Gastroesophageal sphincter (tissue), 4 donors: Measurements from ENCODE around the gene PHACTR1. TPM values are rescaled to one million over a fixed set of nuclear protein-coding genes. Genes with fewer than 3 reads are reported as not detected.

Experiments
- ATAC-seq: fragments of 150-250 bp; one replicate; pipeline ENCODE4 v1.9.1; 2016; ENCODE audit warnings: mild to moderate bottlenecking, moderate library complexity
- H3K27ac ChIP-seq, 4 donors: fragments of 200-600 bp; sonication (generic) in 3 of 4; 1 replicate in 3 of 4; 2 replicates in 1 of 4; pipeline ENCODE4 v1.5.1; 2016 to 2019
- H3K27me3 ChIP-seq: fragments of 200-600 bp; sonication (generic); one replicate; pipeline ENCODE4 v1.5.1; 2019
- H3K36me3 ChIP-seq, 2 donors: fragments of 200-600 bp; sonication (generic); one replicate each; pipeline ENCODE4 v1.5.1; 2019; ENCODE audit warnings: control low read depth in 1 of 2
- H3K4me1 ChIP-seq, 3 donors: fragments of 200-600 bp; sonication (generic); 1 replicate in 2 of 3; 2 replicates in 1 of 3; pipeline ENCODE4 v1.5.1; 2016 to 2019; ENCODE audit warnings: control low read depth in 2 of 3
- H3K4me3 ChIP-seq, 2 donors: fragments of 200-600 bp; sonication (generic); one replicate each; pipeline ENCODE4 v1.5.1; 2019; ENCODE audit warnings: mild to moderate bottlenecking in 1 of 2, moderate library complexity in 1 of 2
- H3K9me3 ChIP-seq, 3 donors: fragments of 200-600 bp; sonication (generic); one replicate each; pipeline ENCODE4 v1.5.1; 2017 to 2019; ENCODE audit warnings: control low read depth in 2 of 3
- CTCF ChIP-seq, 4 experiments: fragments of 200-600 bp in 2 of 4; fragments of 450-650 bp in 2 of 4; sonication (generic) in 1 of 4; IDR thresholded peaks; one replicate each; pipeline ENCODE4 v1.5.1; 2017 to 2019; ENCODE audit warnings: antibody characterized with exemption in 4 of 4, mild to moderate bottlenecking in 2 of 4, moderate library complexity in 2 of 4
- EP300 ChIP-seq: sonication (generic); formaldehyde crosslinking; IDR thresholded peaks from one replicate; pipeline ENCODE4 v1.6.1; 2017; ENCODE audit warnings: antibody characterized with exemption, mild to moderate bottlenecking
- POLR2A ChIP-seq, 2 donors: fragments of 450-650 bp; IDR thresholded peaks; one replicate each; pipeline ENCODE4 v1.6.1; 2017; ENCODE audit warnings: antibody characterized with exemption in 2 of 2, mild to moderate bottlenecking in 2 of 2, moderate library complexity in 1 of 2
- POLR2AphosphoS5 ChIP-seq: sonication (generic); formaldehyde crosslinking; IDR thresholded peaks from one replicate; pipeline ENCODE4 v1.6.1; 2017; ENCODE audit warnings: antibody characterized with exemption
- WGBS, 2 donors: methylation state at CpG; one replicate each; pipeline ENCODE4 v1.1.5; 2018; ENCODE audit warnings: low coverage in 1 of 2; 5-methylcytosine and 5-hydroxymethylcytosine counted together
- total RNA-seq, 4 donors: library from RNA; depleted of rRNA; stranded (reverse); fragments of >200 nt; gene quantifications; one replicate each; pipeline ENCODE4 v1.1.0, GENCODE V29; 2016

Gene PHACTR1
- total RNA-seq, 4 donors from 2014 or later: 0.20 to 27.3 (median 2.2) TPM

- no peaks in the 10 kb centered on the region for H3K36me3 ChIP-seq
- H3K4me1 ChIP-seq: no peaks in the 10 kb centered on the region
- no peak overlapping the region for H3K27ac ChIP-seq
- TF ChIP-seq POLR2AphosphoS5 (no peak), EP300 (no peak), POLR2A (IDR thresholded peaks at IDR 0.05) (no peak), CTCF (IDR thresholded peaks at IDR 0.05) (no peak)
- H3K4me3 ChIP-seq: no peak overlapping the region
- H3K27me3 ChIP-seq: no peaks in the 10 kb centered on the region
- ATAC-seq: no peak
- 40 to 59% methylated on average over 1 of the region's 1 CpG for WGBS, 2 donors
- H3K9me3 ChIP-seq: no peaks in the 10 kb centered on the region
Observed at GRCh38 chr6:13191461-13191860, 474.9 kb downstream of the PHACTR1 start.

GRCh38 chr6:13194852-13195251, 478.3 kb downstream of the PHACTR1 start:
- Histone ChIP-seq H3K27me3 (no peaks in the 10 kb centered on the region), H3K27ac (no peak overlapping the region), H3K4me1 (no peaks in the 10 kb centered on the region), H3K4me3 (no peak overlapping the region), H3K9me3 (no peaks in the 10 kb centered on the region), H3K36me3 (no peaks in the 10 kb centered on the region)
- 34 to 52% methylated on average over 6 of the region's 6 CpGs for WGBS, 2 donors
- no peak for ATAC-seq
- TF ChIP-seq EP300: no peak
- peak in 3 of 4 experiments; percentile 29 to 55 (median 32) for TF ChIP-seq CTCF (IDR thresholded peaks at IDR 0.05)

GRCh38 chr6:13195803-13196202, 479.2 kb downstream of the PHACTR1 start:
- 63 to 73% methylated on average over 5 of the region's 5 CpGs for WGBS, 2 donors
- Histone ChIP-seq H3K9me3 (no peaks in the 10 kb centered on the region), H3K36me3 (no peaks in the 10 kb centered on the region), H3K27ac (no peak overlapping the region), H3K4me1 (no peaks in the 10 kb centered on the region), H3K4me3 (no peak overlapping the region), H3K27me3 (no peaks in the 10 kb centered on the region)
- ATAC-seq: no peak
- TF ChIP-seq POLR2A (IDR thresholded peaks at IDR 0.05): no peak
- TF ChIP-seq EP300: no peak
- no peak for TF ChIP-seq POLR2AphosphoS5

GRCh38 chr6:13198168-13198567, 481.6 kb downstream of the PHACTR1 start:
- ATAC-seq: no peak
- Histone ChIP-seq H3K36me3 (no peaks in the 10 kb centered on the region), H3K4me1 (no peaks in the 10 kb centered on the region), H3K27me3 (no peaks in the 10 kb centered on the region), H3K9me3 (no peaks in the 10 kb centered on the region), H3K27ac (no peak overlapping the region), H3K4me3 (no peak overlapping the region)
- 75 to 82% methylated on average over 3 to 5 of the region's 6 CpGs for WGBS, 2 donors
- TF ChIP-seq POLR2AphosphoS5 (no peak), POLR2A (IDR thresholded peaks at IDR 0.05) (no peak), EP300 (no peak), CTCF (IDR thresholded peaks at IDR 0.05) (no peak)

- WGBS, 2 donors: 91 to 96% methylated on average over 5 to 6 of the region's 6 CpGs
- no peaks in the 10 kb centered on the region for H3K9me3 ChIP-seq
- no peaks in the 10 kb centered on the region for H3K4me1 ChIP-seq
- TF ChIP-seq CTCF (IDR thresholded peaks at IDR 0.05) (no peak), POLR2A (IDR thresholded peaks at IDR 0.05) (no peak), EP300 (no peak), POLR2AphosphoS5 (no peak)
- no peak overlapping the region for H3K4me3 ChIP-seq
- H3K27ac ChIP-seq: no peak overlapping the region
- H3K27me3 ChIP-seq: no peaks in the 10 kb centered on the region
- no peaks in the 10 kb centered on the region for H3K36me3 ChIP-seq
- no peak for ATAC-seq
Observed at GRCh38 chr6:13201336-13201735, 484.8 kb downstream of the PHACTR1 start.

GRCh38 chr6:13203145-13203544, 486.6 kb downstream of the PHACTR1 start:
- TF ChIP-seq POLR2AphosphoS5 (no peak), POLR2A (IDR thresholded peaks at IDR 0.05) (no peak), CTCF (IDR thresholded peaks at IDR 0.05) (no peak), EP300 (no peak)
- Histone ChIP-seq H3K36me3 (no peaks in the 10 kb centered on the region), H3K27me3 (no peaks in the 10 kb centered on the region), H3K27ac (no peak overlapping the region), H3K9me3 (no peaks in the 10 kb centered on the region), H3K4me3 (no peak overlapping the region), H3K4me1 (no peaks in the 10 kb centered on the region)
- ATAC-seq: no peak
- 46 to 55% methylated on average over 4 of the region's 4 CpGs for WGBS, 2 donors
